ENCODE results near the gene FAM184A. TPM values are rescaled to one million over a fixed set of nuclear protein-coding genes. Genes with fewer than 3 reads are reported as not detected.

FAM184A gene
- total and polyA plus RNA-seq, 10 of the 15 experiments (the other 5 are each of a cell fraction or from before 2014, with no cell fraction given), result 0.15 to 0.23 TPM; not detected in 8

DNA sequence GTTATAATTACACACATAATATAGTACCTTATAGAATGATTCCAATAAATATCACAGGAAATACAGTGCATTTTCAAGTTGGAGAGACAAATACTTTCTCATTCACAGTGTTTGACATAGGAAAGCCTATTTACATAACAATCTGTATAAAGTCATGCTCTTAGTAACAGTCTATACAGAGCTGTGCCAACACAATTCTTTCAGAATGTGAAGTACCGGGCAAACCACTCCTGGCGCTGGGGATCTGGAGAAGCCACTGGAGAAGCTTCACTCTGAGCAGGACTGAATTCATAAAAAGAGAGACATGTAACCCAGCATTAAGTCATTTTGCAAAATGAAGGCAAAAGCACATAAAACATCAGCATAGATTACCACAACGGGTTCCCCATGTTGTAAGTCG is 118.6 kb downstream of the FAM184A start:
- no peak for TF ChIP-seq HDAC2 (IDR thresholded peaks at IDR 0.05)
- no peak for TF ChIP-seq POU2F2 (IDR thresholded peaks at IDR 0.05; ENCODE audit: borderline replicate concordance, low read depth, low read length)
- no peak for TF ChIP-seq GATAD2B (conservative IDR thresholded peaks at IDR 0.05; ENCODE audit: low read depth)
- TF ChIP-seq KAT2A (conservative IDR thresholded peaks at IDR 0.05; ENCODE audit: control insufficient read depth, low read depth, low read length), result no peak
- TF ChIP-seq, protein P1, sequence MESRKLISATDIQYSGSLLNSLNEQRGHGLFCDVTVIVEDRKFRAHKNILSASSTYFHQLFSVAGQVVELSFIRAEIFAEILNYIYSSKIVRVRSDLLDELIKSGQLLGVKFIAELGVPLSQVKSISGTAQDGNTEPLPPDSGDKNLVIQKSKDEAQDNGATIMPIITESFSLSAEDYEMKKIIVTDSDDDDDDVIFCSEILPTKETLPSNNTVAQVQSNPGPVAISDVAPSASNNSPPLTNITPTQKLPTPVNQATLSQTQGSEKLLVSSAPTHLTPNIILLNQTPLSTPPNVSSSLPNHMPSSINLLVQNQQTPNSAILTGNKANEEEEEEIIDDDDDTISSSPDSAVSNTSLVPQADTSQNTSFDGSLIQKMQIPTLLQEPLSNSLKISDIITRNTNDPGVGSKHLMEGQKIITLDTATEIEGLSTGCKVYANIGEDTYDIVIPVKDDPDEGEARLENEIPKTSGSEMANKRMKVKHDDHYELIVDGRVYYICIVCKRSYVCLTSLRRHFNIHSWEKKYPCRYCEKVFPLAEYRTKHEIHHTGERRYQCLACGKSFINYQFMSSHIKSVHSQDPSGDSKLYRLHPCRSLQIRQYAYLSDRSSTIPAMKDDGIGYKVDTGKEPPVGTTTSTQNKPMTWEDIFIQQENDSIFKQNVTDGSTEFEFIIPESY (IDR thresholded peaks at IDR 0.05), result no peak
- TF ChIP-seq ZNF207 (IDR thresholded peaks at IDR 0.05; ENCODE audit: borderline replicate concordance), result no peak
- no peak for TF ChIP-seq TBL1XR1 (IDR thresholded peaks at IDR 0.05; ENCODE audit: low read depth, low read length)
- no peak for TF ChIP-seq SMC3 (IDR thresholded peaks at IDR 0.05; ENCODE audit: borderline replicate concordance, low read length)
- no peak for TF ChIP-seq SREBF1 (IDR thresholded peaks at IDR 0.05; ENCODE audit: low read length)
- TF ChIP-seq, protein P2, sequence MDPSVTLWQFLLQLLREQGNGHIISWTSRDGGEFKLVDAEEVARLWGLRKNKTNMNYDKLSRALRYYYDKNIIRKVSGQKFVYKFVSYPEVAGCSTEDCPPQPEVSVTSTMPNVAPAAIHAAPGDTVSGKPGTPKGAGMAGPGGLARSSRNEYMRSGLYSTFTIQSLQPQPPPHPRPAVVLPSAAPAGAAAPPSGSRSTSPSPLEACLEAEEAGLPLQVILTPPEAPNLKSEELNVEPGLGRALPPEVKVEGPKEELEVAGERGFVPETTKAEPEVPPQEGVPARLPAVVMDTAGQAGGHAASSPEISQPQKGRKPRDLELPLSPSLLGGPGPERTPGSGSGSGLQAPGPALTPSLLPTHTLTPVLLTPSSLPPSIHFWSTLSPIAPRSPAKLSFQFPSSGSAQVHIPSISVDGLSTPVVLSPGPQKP (IDR thresholded peaks at IDR 0.05; ENCODE audit: low read depth, low read length), result no peak
- TF ChIP-seq GABPA (IDR thresholded peaks at IDR 0.05; ENCODE audit: low read depth), result no peak
- TF ChIP-seq ZZZ3 (IDR thresholded peaks at IDR 0.05; ENCODE audit: control insufficient read depth, insufficient read length, low read depth), result no peak
- no peak for TF ChIP-seq PAX5 (IDR thresholded peaks at IDR 0.05; ENCODE audit: borderline replicate concordance, low read depth, low read length)
- TF ChIP-seq, protein P3, sequence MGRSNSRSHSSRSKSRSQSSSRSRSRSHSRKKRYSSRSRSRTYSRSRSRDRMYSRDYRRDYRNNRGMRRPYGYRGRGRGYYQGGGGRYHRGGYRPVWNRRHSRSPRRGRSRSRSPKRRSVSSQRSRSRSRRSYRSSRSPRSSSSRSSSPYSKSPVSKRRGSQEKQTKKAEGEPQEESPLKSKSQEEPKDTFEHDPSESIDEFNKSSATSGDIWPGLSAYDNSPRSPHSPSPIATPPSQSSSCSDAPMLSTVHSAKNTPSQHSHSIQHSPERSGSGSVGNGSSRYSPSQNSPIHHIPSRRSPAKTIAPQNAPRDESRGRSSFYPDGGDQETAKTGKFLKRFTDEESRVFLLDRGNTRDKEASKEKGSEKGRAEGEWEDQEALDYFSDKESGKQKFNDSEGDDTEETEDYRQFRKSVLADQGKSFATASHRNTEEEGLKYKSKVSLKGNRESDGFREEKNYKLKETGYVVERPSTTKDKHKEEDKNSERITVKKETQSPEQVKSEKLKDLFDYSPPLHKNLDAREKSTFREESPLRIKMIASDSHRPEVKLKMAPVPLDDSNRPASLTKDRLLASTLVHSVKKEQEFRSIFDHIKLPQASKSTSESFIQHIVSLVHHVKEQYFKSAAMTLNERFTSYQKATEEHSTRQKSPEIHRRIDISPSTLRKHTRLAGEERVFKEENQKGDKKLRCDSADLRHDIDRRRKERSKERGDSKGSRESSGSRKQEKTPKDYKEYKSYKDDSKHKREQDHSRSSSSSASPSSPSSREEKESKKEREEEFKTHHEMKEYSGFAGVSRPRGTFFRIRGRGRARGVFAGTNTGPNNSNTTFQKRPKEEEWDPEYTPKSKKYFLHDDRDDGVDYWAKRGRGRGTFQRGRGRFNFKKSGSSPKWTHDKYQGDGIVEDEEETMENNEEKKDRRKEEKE (IDR thresholded peaks at IDR 0.05), result no peak
- H2AFZ ChIP-seq (ENCODE audit: control insufficient read depth, low read depth, low read length), result no peak overlapping the region
- no peak overlapping the region for H3K9ac ChIP-seq (ENCODE audit: control insufficient read depth, insufficient read depth, low read length)
- no peaks in the 10 kb centered on the region for H3K27me3 ChIP-seq (replicated peaks in 1 of 2; ENCODE audit: control insufficient read depth in 2 of 2, insufficient read depth in 2 of 2, low read length in 1 of 2)
- no TSS peak for BruUV-seq (replicated peaks)
- FAIRE-seq (no peak), DNase-seq (ENCODE audit: low read depth, low spot score) (no peak), ATAC-seq (no peak)
- no peaks in the 10 kb centered on the region for H3K36me3 ChIP-seq (ENCODE audit: control insufficient read depth in 2 of 2, insufficient read depth in 2 of 2, low read length in 1 of 2)
- no peaks in the 10 kb centered on the region for H3K9me3 ChIP-seq (replicated peaks; ENCODE audit: control insufficient read depth, insufficient read depth, low read length)
- no peaks in the 10 kb centered on the region for H3K4me1 ChIP-seq (ENCODE audit: control insufficient read depth, insufficient read depth, low read length)
- no peaks in the 10 kb centered on the region for H4K20me1 ChIP-seq (ENCODE audit: control insufficient read depth, insufficient read depth)
- no peaks in the 10 kb centered on the region for H3K79me2 ChIP-seq (ENCODE audit: control insufficient read depth, insufficient read depth, low read length)
- ChIA-PET SMC1A (ENCODE audit: uncharacterized antibody, unreplicated experiment) (no interaction called here), RAD21 (ENCODE audit: unreplicated experiment) (no interaction called here), CTCF (no interaction called here), POLR2A (no interaction called here)
- no peak overlapping the region for H3K4me3 ChIP-seq
- intact Hi-C loops (cut with micrococcal nuclease; ENCODE audit: unreplicated experiment) (no loop called here), in situ Hi-C loops (cut with MboI) (loop anchor here (25.0 kb wide), 1 partner anchor 152 kb away; no protein-coding TSS in a partner anchor)
- no peak overlapping the region for H3K27ac ChIP-seq (ENCODE audit: control insufficient read depth, insufficient read depth)
- H3K4me2 ChIP-seq (ENCODE audit: control insufficient read depth, insufficient read depth), result no peak overlapping the region
- WGBS (ENCODE audit: insufficient coverage, insufficient replicate concordance, low lambda C conversion rate, missing lambda C conversion rate), result 74% methylated on average over 4 of the region's 4 CpGs

Measured in GM12878 (cell line).